HL-60 (cell line): ENCODE results near the gene ARPC1B.

Source experiments
- CTCF ChIP-seq: IDR thresholded peaks from one replicate; pipeline ENCODE4 v1.5.1; 2011; ENCODE audit warnings: low read length, control low read depth, inconsistent platforms; ENCODE audit not compliant: insufficient read depth
- POLR2AphosphoS5 ChIP-seq: IDR thresholded peaks from 2 replicates; pipeline ENCODE4 v1.6.1; 2012; ENCODE audit warnings: low read depth
- SPI1 ChIP-seq: IDR thresholded peaks from 2 replicates; pipeline ENCODE4 v1.6.1; 2012; ENCODE audit warnings: low read depth, mild to moderate bottlenecking, borderline replicate concordance

GRCh38 chr7:99394188-99394502 lies 19.6 kb downstream of the ARPC1B start:
- no peak for TF ChIP-seq CTCF
- TF ChIP-seq SPI1, result no peak
- no peak for TF ChIP-seq POLR2AphosphoS5
